OCI-LY3 (cell line): ENCODE data around the gene GUK1.

Experiments
- CTCF ChIP-seq: fragments of 200-600, 300-600 bp; sonication (generic); IDR thresholded peaks from 2 replicates; pipeline ENCODE4 v1.5.1; 2014; ENCODE audit warnings: antibody characterized with exemption, low read length, low read depth
- EZH2phosphoT487 ChIP-seq: fragments of 200-600 bp; shearing (Covaris generic); IDR thresholded peaks from 2 replicates; pipeline ENCODE4 v1.6.1; 2018; ENCODE audit warnings: antibody characterized with exemption, mixed run types, low read depth

- TF ChIP-seq EZH2phosphoT487, result no peak
- no peak for TF ChIP-seq CTCF
These were observed 43.4 kb upstream of the GUK1 start for GRCh38 chr1:228096416-228097332.
